ENCODE measurements around the gene GADD45G. TPM values are rescaled to one million over a fixed set of nuclear protein-coding genes. Genes with fewer than 3 reads are reported as not detected.
A peak's percentile ranks its signal among the peaks of the same experiment; 100 is the strongest.

GADD45G gene
- total RNA-seq, 2 experiments from 2014 or later = 3.7 to 5.0 TPM

GRCh38 chr9:89600831-89601230, 4.0 kb upstream of the GADD45G start:
- no peaks in the 10 kb centered on the region for H3K36me3 Mint-ChIP-seq (ENCODE audit: low read depth)
- ATAC-seq (no peak), DNase-seq (no peak)
- ChIA-PET POLR2A (no interaction called here), CTCF (interaction anchor here (0.7 to 16.5 kb wide), 15 partner anchors 8 to 503 kb away, joined by 3 to 355 read pairs (median 4); no protein-coding TSS in a partner anchor)
- no peak overlapping the region for H3K27ac Mint-ChIP-seq
- H3K4me3 Mint-ChIP-seq = no peak overlapping the region
- intact Hi-C loops (cut with micrococcal nuclease) = loop anchor here (10.0 kb wide), 1 partner anchor 104 kb away; no protein-coding TSS in a partner anchor
- H3K4me1 Mint-ChIP-seq (ENCODE audit: low read depth) = peaks cover 9% of the 10 kb centered on the region
- peaks cover 2% of the 10 kb centered on the region for H3K27me3 Mint-ChIP-seq
- TF ChIP-seq, protein P1, sequence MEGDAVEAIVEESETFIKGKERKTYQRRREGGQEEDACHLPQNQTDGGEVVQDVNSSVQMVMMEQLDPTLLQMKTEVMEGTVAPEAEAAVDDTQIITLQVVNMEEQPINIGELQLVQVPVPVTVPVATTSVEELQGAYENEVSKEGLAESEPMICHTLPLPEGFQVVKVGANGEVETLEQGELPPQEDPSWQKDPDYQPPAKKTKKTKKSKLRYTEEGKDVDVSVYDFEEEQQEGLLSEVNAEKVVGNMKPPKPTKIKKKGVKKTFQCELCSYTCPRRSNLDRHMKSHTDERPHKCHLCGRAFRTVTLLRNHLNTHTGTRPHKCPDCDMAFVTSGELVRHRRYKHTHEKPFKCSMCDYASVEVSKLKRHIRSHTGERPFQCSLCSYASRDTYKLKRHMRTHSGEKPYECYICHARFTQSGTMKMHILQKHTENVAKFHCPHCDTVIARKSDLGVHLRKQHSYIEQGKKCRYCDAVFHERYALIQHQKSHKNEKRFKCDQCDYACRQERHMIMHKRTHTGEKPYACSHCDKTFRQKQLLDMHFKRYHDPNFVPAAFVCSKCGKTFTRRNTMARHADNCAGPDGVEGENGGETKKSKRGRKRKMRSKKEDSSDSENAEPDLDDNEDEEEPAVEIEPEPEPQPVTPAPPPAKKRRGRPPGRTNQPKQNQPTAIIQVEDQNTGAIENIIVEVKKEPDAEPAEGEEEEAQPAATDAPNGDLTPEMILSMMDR (IDR thresholded peaks at IDR 0.05) = no peak
- no peaks in the 10 kb centered on the region for H3K9me3 Mint-ChIP-seq

DNA sequence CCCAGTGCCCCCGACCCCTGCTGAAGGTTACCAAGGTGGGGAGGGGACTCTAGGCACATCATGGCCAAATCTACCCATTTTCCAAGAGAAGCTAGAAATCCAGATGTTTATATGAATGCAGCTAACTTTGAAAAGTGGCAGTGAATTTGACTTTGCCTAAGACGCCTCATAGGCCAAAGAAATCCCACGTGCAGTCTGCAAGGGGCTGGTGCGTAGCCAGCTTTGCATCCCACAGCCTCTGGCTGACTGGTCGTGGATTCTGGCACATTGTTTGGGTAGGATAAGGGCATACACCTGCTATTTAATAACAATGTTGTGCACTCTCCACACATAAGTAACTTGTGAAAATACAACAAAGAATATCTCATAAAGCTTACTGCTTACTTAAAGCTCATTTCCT, 3.5 kb upstream of the GADD45G start:
- H3K9me3 Mint-ChIP-seq = no peaks in the 10 kb centered on the region
- DNase-seq (no peak), ATAC-seq (no peak)
- peaks cover 2% of the 10 kb centered on the region for H3K27me3 Mint-ChIP-seq
- no peak overlapping the region for H3K27ac Mint-ChIP-seq
- no peaks in the 10 kb centered on the region for H3K36me3 Mint-ChIP-seq (ENCODE audit: low read depth)
- H3K4me3 Mint-ChIP-seq = no peak overlapping the region
- TF ChIP-seq, protein P1 (IDR thresholded peaks at IDR 0.05) = no peak
- peaks cover 11% of the 10 kb centered on the region for H3K4me1 Mint-ChIP-seq (ENCODE audit: low read depth)
- intact Hi-C loops (cut with micrococcal nuclease) = loop anchor here (10.0 kb wide), 1 partner anchor 103 kb away; no protein-coding TSS in a partner anchor
- POLR2A ChIA-PET = interaction anchor here (0.6 kb wide), 1 partner anchor 181 kb away, joined by 3 read pairs; no protein-coding TSS in a partner anchor
- CTCF ChIA-PET = interaction anchor here (0.7 to 16.5 kb wide), 20 partner anchors 9 to 502 kb away, joined by 3 to 355 read pairs (median 4); no protein-coding TSS in a partner anchor

- Mint-ChIP-seq H3K9me3 (no peaks in the 10 kb centered on the region), H3K4me1 (ENCODE audit: low read depth) (peaks cover 18% of the 10 kb centered on the region), H3K4me3 (no peak overlapping the region), H3K36me3 (ENCODE audit: low read depth) (no peaks in the 10 kb centered on the region), H3K27ac (no peak overlapping the region), H3K27me3 (peaks cover 2% of the 10 kb centered on the region)
- intact Hi-C loops (cut with micrococcal nuclease) = loop anchor here (2.0 to 10.0 kb wide), 2 partner anchors 103 to 323 kb away; no protein-coding TSS in a partner anchor
- no peak for ATAC-seq
- ChIA-PET POLR2A (interaction anchor here (0.6 kb wide), 1 partner anchor 180 kb away, joined by 3 read pairs; no protein-coding TSS in a partner anchor), CTCF (interaction anchor here (0.7 to 16.5 kb wide), 29 partner anchors 9 to 1265 kb away, joined by 3 to 355 read pairs (median 4); no protein-coding TSS in a partner anchor)
- TF ChIP-seq, protein P1 (IDR thresholded peaks at IDR 0.05) = no peak
- DNase-seq = no peak
Measured at GRCh38 chr9:89601856-89602562, 2.8 kb upstream of the GADD45G start.

DNA sequence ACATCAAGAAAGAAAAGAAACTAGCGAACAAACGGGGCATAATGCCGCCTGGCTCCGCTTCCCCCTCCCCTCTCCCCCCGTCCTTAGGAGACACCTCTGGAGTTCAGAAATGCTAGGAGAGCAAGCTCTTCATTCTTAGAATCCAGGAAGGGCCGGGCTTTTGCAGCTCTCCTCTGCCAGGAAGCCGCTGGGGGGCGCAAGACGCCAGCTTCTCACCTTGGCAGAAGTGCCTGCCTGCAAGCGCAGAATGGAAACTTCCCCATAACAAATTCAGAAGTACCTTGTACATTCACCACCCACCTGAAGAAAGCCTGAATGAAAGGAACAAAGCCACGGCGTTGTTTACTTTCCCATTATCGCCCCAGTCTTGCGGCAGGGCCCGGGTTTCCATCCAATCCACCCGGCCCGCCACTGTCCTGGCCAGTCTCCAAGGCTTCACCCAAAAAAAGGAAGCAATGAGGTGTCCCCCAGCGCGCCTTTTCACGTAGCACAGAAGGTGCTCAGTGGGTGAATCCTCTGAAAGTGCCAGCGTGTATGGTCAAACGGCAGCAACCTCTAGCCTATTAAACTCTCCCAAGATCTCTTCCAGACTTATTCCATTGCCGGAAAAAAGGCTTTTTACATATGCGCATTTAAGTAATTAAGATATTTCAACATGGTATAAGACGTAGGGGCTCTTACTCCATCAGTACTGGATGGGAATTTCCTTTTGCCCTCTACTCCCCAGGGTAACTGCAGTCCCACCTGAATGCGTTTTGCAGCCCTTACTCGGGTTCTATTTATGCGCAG, 1.6 kb upstream of the GADD45G start:
- POLR2A ChIA-PET = interaction anchor here (0.6 to 0.7 kb wide), 2 partner anchors 24 to 142 kb away, joined by 3 read pairs; no protein-coding TSS in a partner anchor
- H3K4me1 Mint-ChIP-seq (ENCODE audit: low read depth) = peaks cover 23% of the 10 kb centered on the region
- peaks cover 2% of the 10 kb centered on the region for H3K27me3 Mint-ChIP-seq
- H3K4me3 Mint-ChIP-seq = peak overlapping the region; percentile 73
- ATAC-seq (peak; percentile 35), DNase-seq (peak; percentile 94)
- intact Hi-C loops (cut with micrococcal nuclease) = loop anchor here (1.0 to 10.0 kb wide), 3 partner anchors 102 to 499 kb away; no protein-coding TSS in a partner anchor
- no peaks in the 10 kb centered on the region for H3K36me3 Mint-ChIP-seq (ENCODE audit: low read depth)
- no peaks in the 10 kb centered on the region for H3K9me3 Mint-ChIP-seq
- TF ChIP-seq, protein P1 (IDR thresholded peaks at IDR 0.05) = peak; percentile 78
- CTCF ChIA-PET = interaction anchor here (0.6 to 16.5 kb wide), 86 partner anchors 9 to 1264 kb away, joined by 3 to 355 read pairs (median 4); no protein-coding TSS in a partner anchor
- H3K27ac Mint-ChIP-seq = peak overlapping the region; percentile 53

Data from activated CD8-positive, alpha-beta T cell treated with anti-CD3 and anti-CD28 coated beads for 36 hours (primary cell).